NCI-H1694 (cell line): ENCODE measurements around the gene CNTNAP1.
"Not testable (repeated sequence)": the region's sequence is repeated elsewhere in the genome, so short reads cannot be mapped to it uniquely, and the experiment has no call there.

Source experiments
- DNase-seq: peaks from one replicate; lab custom pipeline; 2025; lab: John Stamatoyannopoulos, UW

The CNTNAP1 gene

GRCh38 chr17:42681976-42682721, at the start of gene CNTNAP1:
Gene CNTNAP1 (plus strand): TSS chr17:42682531. CDS start chr17:42682830, 299 bp downstream.
- DNase-seq: peak; percentile 68

GRCh38 chr17:42632949-42633444, 49.3 kb upstream of the CNTNAP1 start:
- no peak for DNase-seq

- no peak for DNase-seq
Observed at GRCh38 chr17:42639525-42640113, 42.7 kb upstream of the CNTNAP1 start.

- no peak for DNase-seq
Observed at GRCh38 chr17:42640121-42640520, 42.2 kb upstream of the CNTNAP1 start.

- no peak for DNase-seq
Observed at GRCh38 chr17:42642336-42642735, 40.0 kb upstream of the CNTNAP1 start.

GRCh38 chr17:42647778-42648177, 34.6 kb upstream of the CNTNAP1 start:
- DNase-seq: no peak

GRCh38 chr17:42651392-42651791, 30.9 kb upstream of the CNTNAP1 start:
- no peak for DNase-seq

GRCh38 chr17:42653179-42654124, 28.9 kb upstream of the CNTNAP1 start:
- no peak for DNase-seq

- no peak for DNase-seq
Observed at GRCh38 chr17:42655528-42655927, 26.8 kb upstream of the CNTNAP1 start.

GRCh38 chr17:42657824-42658588, 24.3 kb upstream of the CNTNAP1 start:
- no peak for DNase-seq

GRCh38 chr17:42659079-42659931, 23.0 kb upstream of the CNTNAP1 start, which contains the start of gene TUBG2:
Gene TUBG2 (plus strand): TSS chr17:42659284. CDS start chr17:42659504, 220 bp downstream.
- peak; percentile 83 for DNase-seq

GRCh38 chr17:42659932-42660274, 22.4 kb upstream of the CNTNAP1 start:
- not testable (repeated sequence) for DNase-seq

GRCh38 chr17:42660692-42661345, 21.5 kb upstream of the CNTNAP1 start:
- DNase-seq: no peak

- no peak for DNase-seq
Observed at GRCh38 chr17:42665581-42666001, 16.7 kb upstream of the CNTNAP1 start.

GRCh38 chr17:42666126-42666525, 16.2 kb upstream of the CNTNAP1 start:
- DNase-seq: not testable (repeated sequence)

GRCh38 chr17:42667088-42667951, 15.0 kb upstream of the CNTNAP1 start:
- no peak for DNase-seq

GRCh38 chr17:42669705-42669976, 12.7 kb upstream of the CNTNAP1 start:
- DNase-seq: no peak

- DNase-seq: no peak
Observed at GRCh38 chr17:42669977-42670788, 12.1 kb upstream of the CNTNAP1 start.
